Measurements from ENCODE around the gene LXN.

LXN gene

GRCh38 chr3:158711886-158712285 is 39.4 kb upstream of the LXN start:
- H3K4me1 ChIP-seq (ENCODE audit: insufficient read depth, low read length, severe bottlenecking) = no peaks in the 10 kb centered on the region
- no peaks in the 10 kb centered on the region for H3K9me3 ChIP-seq (ENCODE audit: low read length)
- H3F3A ChIP-seq (ENCODE audit: insufficient read depth, low read length) = no peaks in the 10 kb centered on the region
- H3K9ac ChIP-seq (ENCODE audit: low read length) = no peak overlapping the region
- H3K27ac ChIP-seq (ENCODE audit: low read depth, low read length, poor library complexity, severe bottlenecking) = no peak overlapping the region
- no peaks in the 10 kb centered on the region for H3K9me2 ChIP-seq (ENCODE audit: low read depth, low read length)
- no peaks in the 10 kb centered on the region for H3K27me3 ChIP-seq (ENCODE audit: insufficient read depth, low read length)
- no peaks in the 10 kb centered on the region for H3K79me2 ChIP-seq (ENCODE audit: insufficient read depth, low read length)
- H3K36me3 ChIP-seq (ENCODE audit: insufficient read depth, low read length) = peaks cover 30% of the 10 kb centered on the region
- no peak overlapping the region for H3K4me2 ChIP-seq (ENCODE audit: low read length)
- H4K20me1 ChIP-seq (ENCODE audit: insufficient read depth, low read length) = no peaks in the 10 kb centered on the region
- no peak overlapping the region for H2AFZ ChIP-seq (ENCODE audit: low read length)
- no peak overlapping the region for H3K4me3 ChIP-seq (ENCODE audit: low read depth, low read length, poor library complexity, severe bottlenecking)
- no peak for TF ChIP-seq EZH2 (IDR thresholded peaks at IDR 0.05; ENCODE audit: borderline replicate concordance, low read length)
- TF ChIP-seq, protein P1, sequence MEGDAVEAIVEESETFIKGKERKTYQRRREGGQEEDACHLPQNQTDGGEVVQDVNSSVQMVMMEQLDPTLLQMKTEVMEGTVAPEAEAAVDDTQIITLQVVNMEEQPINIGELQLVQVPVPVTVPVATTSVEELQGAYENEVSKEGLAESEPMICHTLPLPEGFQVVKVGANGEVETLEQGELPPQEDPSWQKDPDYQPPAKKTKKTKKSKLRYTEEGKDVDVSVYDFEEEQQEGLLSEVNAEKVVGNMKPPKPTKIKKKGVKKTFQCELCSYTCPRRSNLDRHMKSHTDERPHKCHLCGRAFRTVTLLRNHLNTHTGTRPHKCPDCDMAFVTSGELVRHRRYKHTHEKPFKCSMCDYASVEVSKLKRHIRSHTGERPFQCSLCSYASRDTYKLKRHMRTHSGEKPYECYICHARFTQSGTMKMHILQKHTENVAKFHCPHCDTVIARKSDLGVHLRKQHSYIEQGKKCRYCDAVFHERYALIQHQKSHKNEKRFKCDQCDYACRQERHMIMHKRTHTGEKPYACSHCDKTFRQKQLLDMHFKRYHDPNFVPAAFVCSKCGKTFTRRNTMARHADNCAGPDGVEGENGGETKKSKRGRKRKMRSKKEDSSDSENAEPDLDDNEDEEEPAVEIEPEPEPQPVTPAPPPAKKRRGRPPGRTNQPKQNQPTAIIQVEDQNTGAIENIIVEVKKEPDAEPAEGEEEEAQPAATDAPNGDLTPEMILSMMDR (IDR thresholded peaks at IDR 0.05; ENCODE audit: low read length) = no peak

DNA sequence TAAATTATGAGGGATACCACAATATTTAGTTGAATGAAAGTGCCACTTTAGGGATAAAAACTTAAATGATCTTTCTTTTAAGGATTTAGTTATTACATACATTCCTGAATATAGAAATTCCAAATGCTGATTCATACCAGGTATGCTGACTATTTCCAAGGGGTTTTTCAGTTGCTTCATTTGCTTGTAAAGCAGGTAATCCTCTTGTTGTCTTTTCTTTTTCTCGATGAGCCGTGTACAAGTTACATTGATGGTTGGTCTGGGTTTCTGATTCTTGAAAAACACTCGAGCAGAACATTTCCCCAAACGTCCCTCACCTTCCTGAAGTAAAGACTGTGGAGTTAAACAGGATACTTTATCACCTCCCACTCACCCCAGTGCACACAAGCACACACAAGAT is 38.2 kb upstream of the LXN start:
- Histone ChIP-seq H3F3A (ENCODE audit: insufficient read depth, low read length) (no peaks in the 10 kb centered on the region), H3K27ac (ENCODE audit: low read depth, low read length, poor library complexity, severe bottlenecking) (no peak overlapping the region), H4K20me1 (ENCODE audit: insufficient read depth, low read length) (no peaks in the 10 kb centered on the region), H3K9me3 (ENCODE audit: low read length) (no peaks in the 10 kb centered on the region), H3K4me3 (ENCODE audit: low read depth, low read length, poor library complexity, severe bottlenecking) (no peak overlapping the region), H3K79me2 (ENCODE audit: insufficient read depth, low read length) (no peaks in the 10 kb centered on the region), H3K4me2 (ENCODE audit: low read length) (no peak overlapping the region), H3K9me2 (ENCODE audit: low read depth, low read length) (no peaks in the 10 kb centered on the region), H3K9ac (ENCODE audit: low read length) (no peak overlapping the region), H3K36me3 (ENCODE audit: insufficient read depth, low read length) (peaks cover 30% of the 10 kb centered on the region), H3K27me3 (ENCODE audit: insufficient read depth, low read length) (no peaks in the 10 kb centered on the region), H2AFZ (ENCODE audit: low read length) (no peak overlapping the region), H3K4me1 (ENCODE audit: insufficient read depth, low read length, severe bottlenecking) (no peaks in the 10 kb centered on the region)
- TF ChIP-seq, protein P1 (IDR thresholded peaks at IDR 0.05; ENCODE audit: low read length) = no peak
- no peak for TF ChIP-seq EZH2 (IDR thresholded peaks at IDR 0.05; ENCODE audit: borderline replicate concordance, low read length)

DNA sequence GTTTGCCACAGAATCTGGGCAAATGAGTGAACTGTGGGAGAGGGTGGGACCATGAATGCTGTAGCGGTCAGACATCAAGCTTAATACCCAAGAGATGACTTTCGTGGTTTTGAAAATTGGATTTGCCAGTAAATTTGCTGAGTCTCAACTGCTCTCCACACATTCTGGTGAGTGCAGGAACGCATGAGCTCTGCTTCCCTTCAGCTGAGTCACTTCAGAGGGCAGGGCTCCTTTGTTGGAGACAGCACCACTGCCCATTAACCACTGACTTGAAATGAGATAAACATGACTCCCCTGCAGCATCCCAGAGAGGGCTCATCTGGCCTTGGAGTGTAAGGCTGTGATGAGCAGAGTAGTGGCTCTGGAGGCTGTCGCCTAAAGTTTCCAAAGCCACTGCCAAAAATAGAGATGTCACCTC is 37.2 kb upstream of the LXN start:
- Histone ChIP-seq H3K27ac (ENCODE audit: low read depth, low read length, poor library complexity, severe bottlenecking) (no peak overlapping the region), H3K9me2 (ENCODE audit: low read depth, low read length) (no peaks in the 10 kb centered on the region), H3K4me1 (ENCODE audit: insufficient read depth, low read length, severe bottlenecking) (no peaks in the 10 kb centered on the region), H3K36me3 (ENCODE audit: insufficient read depth, low read length) (peaks cover 32% of the 10 kb centered on the region), H3K9me3 (ENCODE audit: low read length) (no peaks in the 10 kb centered on the region), H3F3A (ENCODE audit: insufficient read depth, low read length) (no peaks in the 10 kb centered on the region), H3K4me3 (ENCODE audit: low read depth, low read length, poor library complexity, severe bottlenecking) (no peak overlapping the region), H2AFZ (ENCODE audit: low read length) (no peak overlapping the region), H3K4me2 (ENCODE audit: low read length) (no peak overlapping the region), H3K27me3 (ENCODE audit: insufficient read depth, low read length) (no peaks in the 10 kb centered on the region), H3K79me2 (ENCODE audit: insufficient read depth, low read length) (no peaks in the 10 kb centered on the region), H4K20me1 (ENCODE audit: insufficient read depth, low read length) (no peaks in the 10 kb centered on the region), H3K9ac (ENCODE audit: low read length) (no peak overlapping the region)
- no peak for TF ChIP-seq EZH2 (IDR thresholded peaks at IDR 0.05; ENCODE audit: borderline replicate concordance, low read length)
- TF ChIP-seq, protein P1 (IDR thresholded peaks at IDR 0.05; ENCODE audit: low read length) = no peak
